ENCODE results near the gene AFF3.

AFF3 gene

GRCh38 chr2:99880148-99880963 lies 262.0 kb downstream of the AFF3 start:
- DNase-seq (ENCODE audit: low spot score): no peak

- no peak for DNase-seq (ENCODE audit: low spot score)
These were observed 262.9 kb downstream of the AFF3 start for GRCh38 chr2:99879481-99879880.

GRCh38 chr2:99878581-99879350 lies 263.6 kb downstream of the AFF3 start:
- DNase-seq (ENCODE audit: low spot score): no peak

- DNase-seq (ENCODE audit: low spot score): no peak
These were observed 264.4 kb downstream of the AFF3 start for GRCh38 chr2:99877963-99878362.

GRCh38 chr2:99876956-99877355 lies 265.4 kb downstream of the AFF3 start:
- DNase-seq (ENCODE audit: low spot score): no peak

GRCh38 chr2:99875627-99876201 lies 266.7 kb downstream of the AFF3 start:
- DNase-seq (ENCODE audit: low spot score): no peak

- no peak for DNase-seq (ENCODE audit: low spot score)
These were observed 274.1 kb downstream of the AFF3 start for GRCh38 chr2:99868260-99868659.

GRCh38 chr2:99867770-99868169 lies 274.6 kb downstream of the AFF3 start:
- no peak for DNase-seq (ENCODE audit: low spot score)

GRCh38 chr2:99865818-99866676 lies 276.3 kb downstream of the AFF3 start:
- no peak for DNase-seq (ENCODE audit: low spot score)

GRCh38 chr2:99864561-99865553 lies 277.5 kb downstream of the AFF3 start:
- no peak for DNase-seq (ENCODE audit: low spot score)

- no peak for DNase-seq (ENCODE audit: low spot score)
These were observed 278.5 kb downstream of the AFF3 start for GRCh38 chr2:99863903-99864270.

GRCh38 chr2:99863236-99863902 lies 279.0 kb downstream of the AFF3 start:
- DNase-seq (ENCODE audit: low spot score): no peak

- no peak for DNase-seq (ENCODE audit: low spot score)
These were observed 279.8 kb downstream of the AFF3 start for GRCh38 chr2:99862566-99862965.

GRCh38 chr2:99861376-99861760 lies 281.0 kb downstream of the AFF3 start:
- no peak for DNase-seq (ENCODE audit: low spot score)

GRCh38 chr2:99860720-99861375 lies 281.5 kb downstream of the AFF3 start:
- DNase-seq (ENCODE audit: low spot score): no peak

GRCh38 chr2:99858951-99859596 lies 283.3 kb downstream of the AFF3 start:
- no peak for DNase-seq (ENCODE audit: low spot score)

GRCh38 chr2:99857867-99858444 lies 284.4 kb downstream of the AFF3 start:
- DNase-seq (ENCODE audit: low spot score): no peak

- DNase-seq (ENCODE audit: low spot score): no peak
These were observed 285.0 kb downstream of the AFF3 start for GRCh38 chr2:99857372-99857771.

- no peak for DNase-seq (ENCODE audit: low spot score)
These were observed 286.3 kb downstream of the AFF3 start for GRCh38 chr2:99856119-99856518.
